Cardiac muscle cell (in vitro differentiated cells and primary cell): Measurements from ENCODE around the gene COL6A2. TPM values are rescaled to one million over a fixed set of nuclear protein-coding genes. Genes with fewer than 3 reads are reported as not detected.
"Not testable (repeated sequence)": the region's sequence is repeated elsewhere in the genome, so short reads cannot be mapped to it uniquely, and the experiment has no call there.

ENCODE experiments used
- DNase-seq, 2 donors: peaks; one replicate each; pipeline versions ENCODE4 v3.0.0 to v3.0.0-alpha.2; 2010 to 2017; ENCODE audit warnings: low read depth in 1 of 2, low spot score in 1 of 2
- H3K27ac ChIP-seq: fragments of 200-600 bp; sonication (generic); 2 replicates; pipeline ENCODE4 v1.5.1; 2016
- H3K27me3 ChIP-seq: fragments of 200-600 bp; sonication (generic); 2 replicates; pipeline ENCODE4 v1.6.0; 2016; ENCODE audit warnings: control low read depth
- H3K36me3 ChIP-seq: fragments of 200-600 bp; sonication (generic); 2 replicates; pipeline ENCODE4 v1.5.1; 2016; ENCODE audit warnings: control low read depth
- H3K4me1 ChIP-seq: fragments of 200-600 bp; sonication (generic); 2 replicates; pipeline ENCODE4 v1.8.1; 2017; ENCODE audit warnings: low read depth, mild to moderate bottlenecking, mixed run types
- H3K4me3 ChIP-seq: fragments of 200-600 bp; sonication (generic); 2 replicates; pipeline ENCODE4 v1.5.1; 2016; ENCODE audit warnings: mild to moderate bottlenecking
- H3K9me3 ChIP-seq: fragments of 200-600 bp; sonication (generic); 2 replicates; pipeline ENCODE4 v1.5.1; 2017; ENCODE audit warnings: low read depth, mild to moderate bottlenecking, control low read depth
- polyA plus RNA-seq: library from polyadenylated mRNA; unstranded; fragments of >200 nt; fragmentation: Nextera tagmentation; extraction: Ambion mirVana; gene quantifications from 2 replicates; pipeline ENCODE4 v1.2.1, GENCODE V29; 2016
- total RNA-seq: library from RNA; depleted of rRNA; stranded (reverse); fragments of >200 nt; gene quantifications from 2 replicates; pipeline ENCODE4 v1.2.3, GENCODE V29; 2016
- TF ChIP-seq, protein P1 (sequence below): IDR thresholded peaks from 2 replicates; pipeline ENCODE4 v1.5.1; 2012; ENCODE audit warnings: low read depth, mild to moderate bottlenecking, low read length

COL6A2 gene
- total and polyA plus RNA-seq, 2 experiments from 2014 or later = 153 to 260 TPM

DNA sequence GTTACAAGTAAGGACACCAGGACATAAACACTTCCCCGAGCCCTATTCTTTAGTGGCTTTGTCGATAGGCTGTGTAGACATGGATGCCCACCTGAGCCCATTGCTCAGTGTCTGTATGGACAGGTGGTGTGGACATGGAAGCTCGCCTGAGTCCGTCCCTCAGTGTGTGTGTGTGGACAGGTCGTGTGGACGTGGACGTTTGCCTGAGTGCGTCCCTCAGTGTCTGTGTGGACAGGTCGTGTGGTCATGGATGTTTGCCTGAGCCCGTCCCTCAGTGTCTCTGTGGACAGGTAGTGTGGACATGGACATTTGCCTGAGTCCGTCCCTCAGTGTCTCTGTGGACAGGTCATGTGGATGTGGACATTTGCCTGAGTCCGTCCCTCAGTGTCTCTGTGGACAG is 38.7 kb upstream of the COL6A2 start:
- no peaks in the 10 kb centered on the region for H3K27me3 ChIP-seq
- no peak for DNase-seq
- H3K27ac ChIP-seq = no peak overlapping the region
- H3K9me3 ChIP-seq = no peaks in the 10 kb centered on the region
- TF ChIP-seq, protein P1, sequence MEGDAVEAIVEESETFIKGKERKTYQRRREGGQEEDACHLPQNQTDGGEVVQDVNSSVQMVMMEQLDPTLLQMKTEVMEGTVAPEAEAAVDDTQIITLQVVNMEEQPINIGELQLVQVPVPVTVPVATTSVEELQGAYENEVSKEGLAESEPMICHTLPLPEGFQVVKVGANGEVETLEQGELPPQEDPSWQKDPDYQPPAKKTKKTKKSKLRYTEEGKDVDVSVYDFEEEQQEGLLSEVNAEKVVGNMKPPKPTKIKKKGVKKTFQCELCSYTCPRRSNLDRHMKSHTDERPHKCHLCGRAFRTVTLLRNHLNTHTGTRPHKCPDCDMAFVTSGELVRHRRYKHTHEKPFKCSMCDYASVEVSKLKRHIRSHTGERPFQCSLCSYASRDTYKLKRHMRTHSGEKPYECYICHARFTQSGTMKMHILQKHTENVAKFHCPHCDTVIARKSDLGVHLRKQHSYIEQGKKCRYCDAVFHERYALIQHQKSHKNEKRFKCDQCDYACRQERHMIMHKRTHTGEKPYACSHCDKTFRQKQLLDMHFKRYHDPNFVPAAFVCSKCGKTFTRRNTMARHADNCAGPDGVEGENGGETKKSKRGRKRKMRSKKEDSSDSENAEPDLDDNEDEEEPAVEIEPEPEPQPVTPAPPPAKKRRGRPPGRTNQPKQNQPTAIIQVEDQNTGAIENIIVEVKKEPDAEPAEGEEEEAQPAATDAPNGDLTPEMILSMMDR = no peak
- no peak overlapping the region for H3K4me3 ChIP-seq
- H3K4me1 ChIP-seq = peaks cover 6% of the 10 kb centered on the region
- no peaks in the 10 kb centered on the region for H3K36me3 ChIP-seq

- H3K4me1 ChIP-seq, H3K27me3 ChIP-seq, H3K4me3 ChIP-seq, H3K36me3 ChIP-seq, H3K27ac ChIP-seq, DNase-seq, H3K9me3 ChIP-seq: not testable (repeated sequence)
Measured at GRCh38 chr21:46059711-46060455, 38.0 kb upstream of the COL6A2 start.

DNA sequence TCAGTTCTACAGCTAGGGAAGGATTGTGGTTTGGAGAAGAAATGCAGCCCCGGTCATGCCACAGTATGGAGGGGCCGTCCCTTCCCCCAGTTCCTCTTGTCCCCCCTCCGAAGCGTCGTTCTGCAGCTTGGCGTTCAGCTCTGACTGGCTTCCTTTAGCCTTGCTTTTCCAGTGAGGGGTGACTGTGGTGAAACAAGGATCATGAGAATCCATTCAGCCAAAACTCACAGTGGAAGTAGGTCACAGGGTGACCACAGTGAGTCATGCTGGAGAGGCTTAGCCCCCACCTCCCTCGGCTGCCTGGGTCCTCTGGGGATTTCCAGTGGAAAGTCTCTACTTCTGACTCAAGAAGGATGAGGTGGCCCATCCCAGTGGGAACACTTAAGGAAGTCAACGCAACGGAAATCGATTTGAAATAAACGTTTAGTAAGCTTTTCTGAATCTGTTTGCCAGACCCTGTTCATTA is 37.3 kb upstream of the COL6A2 start:
- TF ChIP-seq, protein P1 = no peak
- H3K27ac ChIP-seq = no peak overlapping the region
- H3K27me3 ChIP-seq = no peaks in the 10 kb centered on the region
- no peaks in the 10 kb centered on the region for H3K9me3 ChIP-seq
- no peaks in the 10 kb centered on the region for H3K36me3 ChIP-seq
- H3K4me1 ChIP-seq = peaks cover 12% of the 10 kb centered on the region
- H3K4me3 ChIP-seq = no peak overlapping the region
- peak in 1 of 2 donors; percentile 99 for DNase-seq

DNA sequence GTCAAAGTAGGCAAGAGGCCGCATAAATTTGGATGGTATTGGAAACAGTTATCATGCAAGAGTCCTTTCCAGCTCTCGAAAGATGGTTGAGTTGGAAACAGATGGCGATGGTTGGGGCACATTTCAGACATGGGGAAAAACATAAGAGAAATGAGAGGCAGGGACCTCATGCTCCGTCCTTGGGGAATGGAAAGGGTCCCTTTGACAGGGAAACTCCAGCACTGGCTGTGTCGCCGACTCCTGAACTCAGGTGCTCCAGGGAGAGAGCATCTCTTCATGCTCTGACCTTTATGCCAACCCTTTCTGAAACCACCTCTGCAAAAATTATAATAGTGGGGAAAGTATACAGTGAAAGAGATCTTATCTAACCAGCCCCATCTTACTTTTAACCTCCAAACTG is 36.8 kb upstream of the COL6A2 start:
- no peak for DNase-seq
- Histone ChIP-seq H3K27me3 (no peaks in the 10 kb centered on the region), H3K27ac (no peak overlapping the region)

GRCh38 chr21:46061518-46061917 is 36.4 kb upstream of the COL6A2 start:
- H3K27me3 ChIP-seq = no peaks in the 10 kb centered on the region
- peaks cover 16% of the 10 kb centered on the region for H3K4me1 ChIP-seq
- no peak for DNase-seq
- H3K4me3 ChIP-seq = no peak overlapping the region
- TF ChIP-seq, protein P1 = no peak
- H3K36me3 ChIP-seq = no peaks in the 10 kb centered on the region
- H3K9me3 ChIP-seq = no peaks in the 10 kb centered on the region
- no peak overlapping the region for H3K27ac ChIP-seq

More for the DNA sequence above, 36.8 kb upstream of the COL6A2 start:
- no peaks in the 10 kb centered on the region for H3K36me3 ChIP-seq
- H3K4me1 ChIP-seq = peaks cover 16% of the 10 kb centered on the region
- H3K4me3 ChIP-seq = no peak overlapping the region
- no peaks in the 10 kb centered on the region for H3K9me3 ChIP-seq
- TF ChIP-seq, protein P1 = no peak

- DNase-seq = no peak
- H3K9me3 ChIP-seq = no peaks in the 10 kb centered on the region
- TF ChIP-seq, protein P1 = no peak
- H3K4me1 ChIP-seq = peaks cover 19% of the 10 kb centered on the region
- no peak overlapping the region for H3K27ac ChIP-seq
- H3K36me3 ChIP-seq = no peaks in the 10 kb centered on the region
- H3K27me3 ChIP-seq = no peaks in the 10 kb centered on the region
- no peak overlapping the region for H3K4me3 ChIP-seq
Measured at GRCh38 chr21:46061950-46062349, 36.0 kb upstream of the COL6A2 start.
